Natural killer cell (primary cell): Measurements from ENCODE around the gene USH2A. TPM values are rescaled to one million over a fixed set of nuclear protein-coding genes. Genes with fewer than 3 reads are reported as not detected.

Source experiments
- ATAC-seq, 3 donors: fragments of 150-1000 bp in 2 of 3; fragments of 200-7000 bp in 1 of 3; cut with Tn5 transposase; 1 replicate in 1 of 3; 2 replicates in 2 of 3; pipeline ENCODE4 v1.10.0; 2021; ENCODE audit warnings: mild to moderate bottlenecking in 2 of 3, moderate library complexity in 2 of 3
- DNase-seq, 2 donors: peaks; one replicate each; pipeline versions ENCODE4 v3.0.0 to v3.0.0-alpha.2; 2013 to 2021; ENCODE audit warnings: mixed read lengths in 1 of 2
- H3K27ac ChIP-seq: one replicate; pipeline ENCODE4 v1.5.1; 2013; ENCODE audit warnings: mild to moderate bottlenecking, low read length
- H3K27me3 ChIP-seq: one replicate; pipeline ENCODE4 v1.6.1; 2013; ENCODE audit warnings: low read length; ENCODE audit not compliant: control insufficient read depth, insufficient read depth
- H3K36me3 ChIP-seq: one replicate; pipeline ENCODE4 v1.6.1; 2013; ENCODE audit warnings: low read length; ENCODE audit not compliant: control insufficient read depth, insufficient read depth
- H3K4me1 ChIP-seq: one replicate; pipeline ENCODE4 v1.6.1; 2013; ENCODE audit warnings: low read length; ENCODE audit not compliant: control insufficient read depth, insufficient read depth
- H3K4me3 ChIP-seq: one replicate; pipeline ENCODE4 v1.5.1; 2013; ENCODE audit warnings: low read length
- H3K9me3 ChIP-seq: one replicate; pipeline ENCODE4 v1.6.1; 2013; ENCODE audit warnings: low read length; ENCODE audit not compliant: control insufficient read depth, insufficient read depth
- H3K27ac Mint-ChIP-seq, 2 donors: one replicate each; pipeline ENCODE4 v1.8.0; 2022; ENCODE audit warnings: mild to moderate bottlenecking in 2 of 2, mixed read lengths in 2 of 2, moderate library complexity in 1 of 2
- H3K27me3 Mint-ChIP-seq, 2 donors: one replicate each; pipeline ENCODE4 v1.8.0; 2022; ENCODE audit warnings: low read depth in 2 of 2, mixed read lengths in 2 of 2
- H3K36me3 Mint-ChIP-seq: one replicate; pipeline ENCODE4 v1.8.0; 2022; ENCODE audit warnings: mixed read lengths
- H3K4me1 Mint-ChIP-seq, 2 donors: one replicate each; pipeline ENCODE4 v1.8.0; 2022; ENCODE audit warnings: mixed read lengths in 2 of 2
- H3K4me3 Mint-ChIP-seq: one replicate; pipeline ENCODE4 v1.8.0; 2022; ENCODE audit warnings: mild to moderate bottlenecking, moderate library complexity, mixed read lengths
- H3K9me3 Mint-ChIP-seq, 2 donors: one replicate each; pipeline ENCODE4 v1.8.0; 2022; ENCODE audit warnings: mixed read lengths in 2 of 2
- CTCF ChIP-seq: fragments of 200-600 bp; IDR thresholded peaks from one replicate; pipeline ENCODE4 v1.8.0; 2022; ENCODE audit warnings: antibody characterized with exemption
- WGBS: methylation state at CpG from one replicate; pipeline ENCODE4 v1.1.7; 2013; ENCODE audit warnings: missing lambda C conversion rate; ENCODE audit not compliant: insufficient coverage; 5-methylcytosine and 5-hydroxymethylcytosine counted together
- intact Hi-C: fragments of 100-400 bp; cut with micrococcal nuclease; formaldehyde crosslinking; loops from one replicate; pipeline ENCODE4 v1.14.2; 2022
- total RNA-seq, 4 donors: library from RNA; stranded (reverse); fragments of 120-200 nt in 1 of 4; gene quantifications; one replicate each; pipeline versions ENCODE4 v1.2.3 to v1.2.4, GENCODE V29; 2013 to 2022

Gene USH2A
- total RNA-seq, 3 donors from 2014 or later (not counting 1 experiment from before 2014, with no cell fraction given), result not detected

GRCh38 chr1:215883004-215883403 is 540.2 kb downstream of the USH2A start:
- TF ChIP-seq CTCF, result no peak
- Mint-ChIP-seq H3K9me3 (peaks cover 3 to 8% of the 10 kb centered on the region in 2 donors), H3K36me3 (peaks cover 12% of the 10 kb centered on the region), H3K4me3 (no peak overlapping the region), H3K27ac (no peak overlapping the region), H3K4me1 (no peaks in the 10 kb centered on the region), H3K27me3 (no peaks in the 10 kb centered on the region)
- no peak overlapping the region for H3K27ac ChIP-seq
- WGBS, result no CpG with 5 or more reads among the region's 3 CpGs
- no peaks in the 10 kb centered on the region for H3K36me3 ChIP-seq
- H3K27me3 ChIP-seq, result no peaks in the 10 kb centered on the region
- H3K9me3 ChIP-seq, result peaks cover 4% of the 10 kb centered on the region
- no peaks in the 10 kb centered on the region for H3K4me1 ChIP-seq
- intact Hi-C loops, result no loop called here
- DNase-seq, result no peak
- no peak for ATAC-seq
- H3K4me3 ChIP-seq, result no peak overlapping the region

DNA sequence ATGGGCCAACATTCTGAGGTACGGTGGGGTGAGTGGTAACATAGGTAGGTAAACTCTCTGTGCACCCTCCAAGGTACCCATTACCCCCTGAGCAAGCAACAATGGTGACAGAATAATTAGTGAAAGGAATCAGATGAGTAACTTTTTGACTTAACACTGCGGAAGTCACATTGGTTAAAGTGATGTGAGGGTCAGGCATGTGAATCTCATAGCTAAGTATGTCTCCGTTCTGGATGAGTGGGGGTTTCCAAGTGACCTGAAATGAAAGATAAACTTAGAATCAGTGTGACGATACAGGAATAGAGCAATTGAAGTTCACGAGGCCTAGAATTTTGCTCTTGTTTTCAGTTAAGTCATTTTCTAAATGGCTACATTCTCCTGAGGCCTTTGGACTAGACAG is 544.4 kb downstream of the USH2A start:
- Mint-ChIP-seq H3K27ac (no peak overlapping the region), H3K4me1 (no peaks in the 10 kb centered on the region), H3K27me3 (no peaks in the 10 kb centered on the region), H3K9me3 (peaks cover 6 to 9% of the 10 kb centered on the region in 2 donors), H3K36me3 (peaks cover 12% of the 10 kb centered on the region), H3K4me3 (no peak overlapping the region)
- ATAC-seq, result no peak
- H3K4me1 ChIP-seq, result no peaks in the 10 kb centered on the region
- peaks cover 4% of the 10 kb centered on the region for H3K9me3 ChIP-seq
- H3K27ac ChIP-seq, result no peak overlapping the region
- DNase-seq, result no peak
- 88% methylated on average over 4 of the region's 5 CpGs for WGBS
- H3K36me3 ChIP-seq, result no peaks in the 10 kb centered on the region
- no peak for TF ChIP-seq CTCF
- intact Hi-C loops, result no loop called here
- no peaks in the 10 kb centered on the region for H3K27me3 ChIP-seq
- H3K4me3 ChIP-seq, result no peak overlapping the region

DNA sequence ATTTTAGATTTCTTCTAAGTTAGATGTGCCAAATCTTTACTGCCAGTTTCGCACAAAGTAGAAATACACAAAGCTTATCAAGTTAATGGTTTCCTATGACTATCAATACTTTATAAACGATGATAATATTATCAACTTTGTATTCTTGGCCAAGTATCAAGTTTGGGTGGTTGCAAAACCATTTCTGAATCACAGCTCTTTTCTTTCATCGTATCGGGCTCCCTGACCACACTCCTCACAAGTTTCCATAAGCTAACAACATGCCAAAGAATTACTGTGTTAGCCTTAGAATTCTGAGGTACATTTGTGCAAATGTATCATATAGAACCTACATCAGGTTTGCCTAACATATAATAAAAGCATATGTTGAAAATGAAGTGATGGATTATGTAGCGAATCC is 545.1 kb downstream of the USH2A start:
- Mint-ChIP-seq H3K9me3 (peaks cover 6 to 9% of the 10 kb centered on the region in 2 donors), H3K27ac (no peak overlapping the region), H3K36me3 (peaks cover 12% of the 10 kb centered on the region), H3K27me3 (no peaks in the 10 kb centered on the region), H3K4me3 (no peak overlapping the region), H3K4me1 (no peaks in the 10 kb centered on the region)
- Histone ChIP-seq H3K4me3 (no peak overlapping the region), H3K27ac (no peak overlapping the region), H3K36me3 (no peaks in the 10 kb centered on the region), H3K27me3 (no peaks in the 10 kb centered on the region), H3K9me3 (peaks cover 4% of the 10 kb centered on the region), H3K4me1 (no peaks in the 10 kb centered on the region)
- intact Hi-C loops, result no loop called here
- TF ChIP-seq CTCF, result no peak
- WGBS, result 81% methylated on average over 4 of the region's 5 CpGs
- ATAC-seq (no peak), DNase-seq (no peak)

- no peak overlapping the region for H3K27ac Mint-ChIP-seq
- H3K4me3 ChIP-seq, result no peak overlapping the region
- intact Hi-C loops, result no loop called here
- DNase-seq (no peak), ATAC-seq (no peak)
- H3K27me3 Mint-ChIP-seq, result no peaks in the 10 kb centered on the region
- no peak overlapping the region for H3K4me3 Mint-ChIP-seq
- TF ChIP-seq CTCF, result no peak
- no peaks in the 10 kb centered on the region for H3K36me3 ChIP-seq
- no peak overlapping the region for H3K27ac ChIP-seq
- H3K36me3 Mint-ChIP-seq, result peaks cover 12% of the 10 kb centered on the region
- no peaks in the 10 kb centered on the region for H3K4me1 Mint-ChIP-seq
- peaks cover 6 to 9% of the 10 kb centered on the region in 2 donors for H3K9me3 Mint-ChIP-seq
- no peaks in the 10 kb centered on the region for H3K4me1 ChIP-seq
- 83% methylated on average over 5 of the region's 5 CpGs for WGBS
- H3K9me3 ChIP-seq, result peaks cover 4% of the 10 kb centered on the region
- H3K27me3 ChIP-seq, result no peaks in the 10 kb centered on the region
Observed at GRCh38 chr1:215877452-215877951, 545.7 kb downstream of the USH2A start.
